K562 (cell line): Measurements from ENCODE around the gene SLC7A4. TPM values are rescaled to one million over a fixed set of nuclear protein-coding genes. Genes with fewer than 3 reads are reported as not detected.

Experiments used
- ATF3 ChIP-seq, 2 experiments: fragments of 450-650 bp in 1 of 2; sonication (generic) in 1 of 2; formaldehyde crosslinking in 1 of 2; IDR thresholded peaks in 1 of 2; conservative IDR thresholded peaks in 1 of 2; 2 replicates each; pipeline versions ENCODE4 v1.6.1 to v1.8.1; 2016 to 2023; ENCODE audit warnings: mild to moderate bottlenecking in 2 of 2, moderate library complexity in 2 of 2, inconsistent platforms in 1 of 2, missing genetic modification reagents in 1 of 2
- BHLHE40 ChIP-seq: IDR thresholded peaks from 2 replicates; pipeline ENCODE4 v1.6.1; 2011; ENCODE audit warnings: low read length, improper control_type of control experiment
- CBFA2T3 ChIP-seq: fragments of 450-650 bp; IDR thresholded peaks from 2 replicates; pipeline ENCODE4 v1.6.1; 2017
- CREB5 ChIP-seq: fragments of 250-450 bp; sonication (Bioruptor Pico); IDR thresholded peaks from 2 replicates; pipeline ENCODE4 v1.5.0; 2020; ENCODE audit warnings: mild to moderate bottlenecking
- DMBX1 ChIP-seq: fragments of 250-450 bp; sonication (Bioruptor Pico); IDR thresholded peaks from 2 replicates; pipeline ENCODE4 v1.8.0; 2022; ENCODE audit warnings: inconsistent platforms, mild to moderate bottlenecking, moderate library complexity, borderline replicate concordance
- HCFC1 ChIP-seq: IDR thresholded peaks from 2 replicates; pipeline ENCODE4 v1.6.1; 2012; ENCODE audit warnings: low read depth, low read length, improper control_type of control experiment
- HMG20A ChIP-seq: fragments of 450-650 bp; formaldehyde crosslinking; conservative IDR thresholded peaks from 2 replicates; pipeline ENCODE4 v1.4.0; 2020; ENCODE audit warnings: mild to moderate bottlenecking, mixed read lengths
- MBD1 ChIP-seq: fragments of 250-450 bp; sonication (Bioruptor Pico); IDR thresholded peaks from 2 replicates; pipeline ENCODE4 v1.8.0; 2022; ENCODE audit warnings: inconsistent platforms
- NR2C1 ChIP-seq, 2 experiments: fragments of 450-650 bp; IDR thresholded peaks; 2 replicates each; pipeline ENCODE4 v1.6.1; 2017; ENCODE audit warnings: mild to moderate bottlenecking in 2 of 2, antibody characterized with exemption in 1 of 2, inconsistent platforms in 1 of 2, missing compliant biosample characterization in 1 of 2, missing genetic modification characterization in 1 of 2
- NR4A1 ChIP-seq, 2 experiments: fragments of 250-450 bp in 1 of 2; fragments of 450-650 bp in 1 of 2; sonication (Bioruptor Pico) in 1 of 2; IDR thresholded peaks; 2 replicates each; pipeline versions ENCODE4 v1.4.0 to v1.6.1; 2016 to 2020; ENCODE audit warnings: mild to moderate bottlenecking in 2 of 2, missing compliant biosample characterization in 1 of 2, missing genetic modification characterization in 1 of 2, moderate library complexity in 1 of 2
- RFX7 ChIP-seq: fragments of 250-450 bp; sonication (Bioruptor Pico); IDR thresholded peaks from 2 replicates; pipeline ENCODE4 v1.5.1; 2021; ENCODE audit warnings: mild to moderate bottlenecking
- TAF1 ChIP-seq: IDR thresholded peaks from 2 replicates; pipeline ENCODE4 v1.6.1; 2011; ENCODE audit warnings: mild to moderate bottlenecking, low read length, moderate library complexity; ENCODE audit not compliant: insufficient read depth, control insufficient read depth, severe bottlenecking; ENCODE audit errors: extremely low read depth
- TCF3 ChIP-seq: sonication (generic); formaldehyde crosslinking; IDR thresholded peaks from 2 replicates; pipeline ENCODE4 v1.4.0; 2020; ENCODE audit warnings: mild to moderate bottlenecking, missing genetic modification reagents
- ZNF175 ChIP-seq: fragments of 200-800 bp; sonication (Bioruptor generic); IDR thresholded peaks from 2 replicates; pipeline ENCODE4 v1.6.1; 2016; ENCODE audit warnings: low read depth, mild to moderate bottlenecking, missing genetic modification characterization, missing compliant biosample characterization
- ZNF41 ChIP-seq: fragments of 250-450 bp; sonication (Bioruptor Pico); conservative IDR thresholded peaks from 2 replicates; pipeline ENCODE4 v1.4.0; 2020; ENCODE audit warnings: mild to moderate bottlenecking
- polyA plus RNA-seq, 8 experiments: library from polyadenylated mRNA; depleted of rRNA in 4 of 8; stranded (reverse) in 5 of 8; unstranded in 3 of 8; fragments of >200 nt; fragmentation: Nextera tagmentation in 2 of 8; fragmentation: Illumina TruSeq in 1 of 8; extraction: Ambion mirVana in 2 of 8; extraction: Trizol in 1 of 8; gene quantifications; 2 replicates each; pipeline versions ENCODE4 v1.2.1 to v1.2.3, GENCODE V29; 2011 to 2014; ENCODE audit warnings: inconsistent platforms in 1 of 8, missing spikeins in 1 of 8
- total RNA-seq, 7 experiments: library from RNA; depleted of rRNA in 6 of 7; stranded (reverse); fragments of >200 nt in 6 of 7; fragmentation: Illumina TruSeq in 2 of 7; extraction: Trizol in 2 of 7; gene quantifications; 2 replicates each; pipeline versions ENCODE4 v1.2.1 to v1.2.3, GENCODE V29; 2011 to 2021; ENCODE audit warnings: low replicate concordance in 1 of 7
- TF ChIP-seq, protein P1 (sequence below), 3 experiments: fragments of 200-800 bp in 1 of 3; fragments of 250-450 bp in 1 of 3; fragments of 450-650 bp in 1 of 3; sonication (Bioruptor Pico) in 1 of 3; sonication (Bioruptor generic) in 1 of 3; formaldehyde crosslinking in 1 of 3; IDR thresholded peaks; 2 replicates each; pipeline versions ENCODE4 v1.6.1 to v1.8.0; 2016 to 2022; ENCODE audit warnings: mild to moderate bottlenecking in 2 of 3, missing genetic modification characterization in 2 of 3, missing compliant biosample characterization in 1 of 3, moderate library complexity in 1 of 3
- TF ChIP-seq, protein P2 (sequence below): fragments of 250-450 bp; sonication (Bioruptor Pico); IDR thresholded peaks from 2 replicates; pipeline ENCODE4 v1.8.0; 2022; ENCODE audit warnings: moderate library complexity, mild to moderate bottlenecking, inconsistent platforms

The SLC7A4 gene
- total and polyA plus RNA-seq, 9 of the 15 experiments (the other 6 are each of a cell fraction or from before 2014, with no cell fraction given) = not detected

DNA sequence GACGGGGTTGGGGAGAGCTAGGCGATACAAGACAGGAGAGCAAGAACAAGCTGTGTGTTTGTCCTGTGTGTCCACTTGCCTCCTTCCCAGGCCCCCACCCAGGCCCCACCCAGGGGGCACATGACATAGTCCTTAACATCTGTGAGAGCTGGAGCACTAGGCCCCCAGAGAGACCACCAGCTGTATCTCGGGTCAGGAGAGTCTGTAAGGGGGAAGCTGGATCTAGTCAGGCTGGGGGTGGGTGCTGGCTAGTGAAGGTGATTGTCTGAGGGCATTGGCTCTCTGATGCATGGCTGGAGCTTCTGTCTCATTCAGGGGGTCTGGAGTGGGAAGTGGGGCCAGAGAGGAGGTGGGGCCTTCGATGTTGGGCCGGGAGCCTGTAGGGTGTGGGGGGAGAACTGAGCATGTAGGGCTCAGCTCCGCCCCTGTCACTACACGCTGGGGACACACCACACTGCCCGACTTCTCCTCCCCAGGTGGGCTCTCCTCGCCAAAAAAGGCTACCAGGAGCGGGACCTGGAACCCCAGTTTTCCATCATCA is 16.8 kb downstream of the SLC7A4 start (continued):
- no peak for TF ChIP-seq ATF3 (IDR thresholded peaks at IDR 0.05)
- no peak for TF ChIP-seq ATF3 (CRISPR knock-in tag; conservative IDR thresholded peaks at IDR 0.05)
- TF ChIP-seq NR2C1 (IDR thresholded peaks at IDR 0.05) = no peak
- TF ChIP-seq NR2C1 (tag; IDR thresholded peaks at IDR 0.05) = no peak
- TF ChIP-seq ZNF175 (CRISPR knock-in tag) = no peak
- no peak for TF ChIP-seq CREB5 (CRISPR knock-in tag)
- no peak for TF ChIP-seq TAF1
- no peak for TF ChIP-seq HCFC1
- TF ChIP-seq BHLHE40 = peak; percentile 13; the same call in 1 of the 2 replicates
- TF ChIP-seq, protein P1, sequence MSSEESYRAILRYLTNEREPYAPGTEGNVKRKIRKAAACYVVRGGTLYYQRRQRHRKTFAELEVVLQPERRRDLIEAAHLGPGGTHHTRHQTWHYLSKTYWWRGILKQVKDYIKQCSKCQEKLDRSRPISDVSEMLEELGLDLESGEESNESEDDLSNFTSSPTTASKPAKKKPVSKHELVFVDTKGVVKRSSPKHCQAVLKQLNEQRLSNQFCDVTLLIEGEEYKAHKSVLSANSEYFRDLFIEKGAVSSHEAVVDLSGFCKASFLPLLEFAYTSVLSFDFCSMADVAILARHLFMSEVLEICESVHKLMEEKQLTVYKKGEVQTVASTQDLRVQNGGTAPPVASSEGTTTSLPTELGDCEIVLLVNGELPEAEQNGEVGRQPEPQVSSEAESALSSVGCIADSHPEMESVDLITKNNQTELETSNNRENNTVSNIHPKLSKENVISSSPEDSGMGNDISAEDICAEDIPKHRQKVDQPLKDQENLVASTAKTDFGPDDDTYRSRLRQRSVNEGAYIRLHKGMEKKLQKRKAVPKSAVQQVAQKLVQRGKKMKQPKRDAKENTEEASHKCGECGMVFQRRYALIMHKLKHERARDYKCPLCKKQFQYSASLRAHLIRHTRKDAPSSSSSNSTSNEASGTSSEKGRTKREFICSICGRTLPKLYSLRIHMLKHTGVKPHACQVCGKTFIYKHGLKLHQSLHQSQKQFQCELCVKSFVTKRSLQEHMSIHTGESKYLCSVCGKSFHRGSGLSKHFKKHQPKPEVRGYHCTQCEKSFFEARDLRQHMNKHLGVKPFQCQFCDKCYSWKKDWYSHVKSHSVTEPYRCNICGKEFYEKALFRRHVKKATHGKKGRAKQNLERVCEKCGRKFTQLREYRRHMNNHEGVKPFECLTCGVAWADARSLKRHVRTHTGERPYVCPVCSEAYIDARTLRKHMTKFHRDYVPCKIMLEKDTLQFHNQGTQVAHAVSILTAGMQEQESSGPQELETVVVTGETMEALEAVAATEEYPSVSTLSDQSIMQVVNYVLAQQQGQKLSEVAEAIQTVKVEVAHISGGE (CRISPR knock-in tag; IDR thresholded peaks at IDR 0.05) = no peak
- TF ChIP-seq ZNF41 (CRISPR knock-in tag) = 0 out of 2 replicates have a peak, but pooled peaks have one; percentile 8
- TF ChIP-seq TCF3 (CRISPR knock-in tag) = no peak
- 0 out of 2 replicates have a peak, but pooled peaks have one; percentile 60 for TF ChIP-seq RFX7 (CRISPR knock-in tag)
- TF ChIP-seq NR4A1 (CRISPR knock-in tag; IDR thresholded peaks at IDR 0.05) = peak; percentile 92; the same call in 1 of the 2 replicates
- TF ChIP-seq NR4A1 (tag; IDR thresholded peaks at IDR 0.05) = no peak
- TF ChIP-seq CBFA2T3 = no peak
- TF ChIP-seq MBD1 = no peak
- TF ChIP-seq, protein P2, sequence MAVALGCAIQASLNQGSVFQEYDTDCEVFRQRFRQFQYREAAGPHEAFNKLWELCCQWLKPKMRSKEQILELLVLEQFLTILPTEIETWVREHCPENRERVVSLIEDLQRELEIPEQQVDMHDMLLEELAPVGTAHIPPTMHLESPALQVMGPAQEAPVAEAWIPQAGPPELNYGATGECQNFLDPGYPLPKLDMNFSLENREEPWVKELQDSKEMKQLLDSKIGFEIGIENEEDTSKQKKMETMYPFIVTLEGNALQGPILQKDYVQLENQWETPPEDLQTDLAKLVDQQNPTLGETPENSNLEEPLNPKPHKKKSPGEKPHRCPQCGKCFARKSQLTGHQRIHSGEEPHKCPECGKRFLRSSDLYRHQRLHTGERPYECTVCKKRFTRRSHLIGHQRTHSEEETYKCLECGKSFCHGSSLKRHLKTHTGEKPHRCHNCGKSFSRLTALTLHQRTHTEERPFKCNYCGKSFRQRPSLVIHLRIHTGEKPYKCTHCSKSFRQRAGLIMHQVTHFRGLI (CRISPR knock-in tag) = no peak
- TF ChIP-seq HMG20A (CRISPR knock-in tag) = no peak
- TF ChIP-seq DMBX1 (CRISPR knock-in tag) = peak; percentile 33; the same call in 1 of the 2 replicates
